Measurements from ENCODE around the gene PLXNA4. TPM values are rescaled to one million over a fixed set of nuclear protein-coding genes. Genes with fewer than 3 reads are reported as not detected.

The PLXNA4 gene
- total and polyA plus RNA-seq, 2 donors (not counting 1 experiment from before 2014, with no cell fraction given): not detected

GRCh38 chr7:132148876-132149275, 427.4 kb downstream of the PLXNA4 start:
- peaks cover 0 to 9% (median 0%) of the 10 kb centered on the region in 3 donors for H3K9me3 ChIP-seq (ENCODE audit: control extremely low read depth in 1 of 3, control insufficient read depth in 2 of 3, insufficient read depth in 1 of 3, low read length in 2 of 3)
- no peak for TF ChIP-seq EZH2 (IDR thresholded peaks at IDR 0.05; ENCODE audit: borderline replicate concordance, insufficient read depth, low read depth, low read length, poor library complexity, severe bottlenecking)
- TF ChIP-seq, protein P1, sequence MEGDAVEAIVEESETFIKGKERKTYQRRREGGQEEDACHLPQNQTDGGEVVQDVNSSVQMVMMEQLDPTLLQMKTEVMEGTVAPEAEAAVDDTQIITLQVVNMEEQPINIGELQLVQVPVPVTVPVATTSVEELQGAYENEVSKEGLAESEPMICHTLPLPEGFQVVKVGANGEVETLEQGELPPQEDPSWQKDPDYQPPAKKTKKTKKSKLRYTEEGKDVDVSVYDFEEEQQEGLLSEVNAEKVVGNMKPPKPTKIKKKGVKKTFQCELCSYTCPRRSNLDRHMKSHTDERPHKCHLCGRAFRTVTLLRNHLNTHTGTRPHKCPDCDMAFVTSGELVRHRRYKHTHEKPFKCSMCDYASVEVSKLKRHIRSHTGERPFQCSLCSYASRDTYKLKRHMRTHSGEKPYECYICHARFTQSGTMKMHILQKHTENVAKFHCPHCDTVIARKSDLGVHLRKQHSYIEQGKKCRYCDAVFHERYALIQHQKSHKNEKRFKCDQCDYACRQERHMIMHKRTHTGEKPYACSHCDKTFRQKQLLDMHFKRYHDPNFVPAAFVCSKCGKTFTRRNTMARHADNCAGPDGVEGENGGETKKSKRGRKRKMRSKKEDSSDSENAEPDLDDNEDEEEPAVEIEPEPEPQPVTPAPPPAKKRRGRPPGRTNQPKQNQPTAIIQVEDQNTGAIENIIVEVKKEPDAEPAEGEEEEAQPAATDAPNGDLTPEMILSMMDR (IDR thresholded peaks at IDR 0.05): no peak
- H2AFZ ChIP-seq (ENCODE audit: insufficient read depth, low read depth, low read length, poor library complexity, severe bottlenecking): no peak overlapping the region
- no peaks in the 10 kb centered on the region for H3K36me3 ChIP-seq (replicated peaks in 1 of 2; ENCODE audit: control extremely low read depth in 1 of 2, control insufficient read depth in 1 of 2, extremely low read depth in 1 of 2, insufficient read depth in 2 of 2, low read length in 1 of 2)
- H3K27me3 ChIP-seq (replicated peaks in 1 of 4; ENCODE audit: control extremely low read depth in 1 of 4, control insufficient read depth in 3 of 4, insufficient read depth in 4 of 4, low read length in 3 of 4): no peaks in the 10 kb centered on the region
- ATAC-seq (ENCODE audit: low read depth) (no peak), DNase-seq (no peak)
- no peaks in the 10 kb centered on the region for H3K9me3 Mint-ChIP-seq (ENCODE audit: insufficient read depth)
- H3K9ac ChIP-seq (ENCODE audit: low read length): no peak overlapping the region
- ChIA-PET POLR2A (no interaction called here), CTCF (no interaction called here)
- H3K27ac Mint-ChIP-seq: no peak overlapping the region
- no peaks in the 10 kb centered on the region for H3K79me2 ChIP-seq (ENCODE audit: control insufficient read depth, insufficient read depth, low read length)
- intact Hi-C loops (cut with micrococcal nuclease): no loop called here
- H3K4me3 ChIP-seq (ENCODE audit: control extremely low read depth in 1 of 5, extremely low read depth in 1 of 5, insufficient read depth in 1 of 5, low read depth in 2 of 5, low read length in 4 of 5): no peak overlapping the region
- no peak overlapping the region for H3K4me3 Mint-ChIP-seq
- H3K4me1 Mint-ChIP-seq: no peaks in the 10 kb centered on the region
- H3K27ac ChIP-seq (ENCODE audit: low read length in 2 of 2): no peak overlapping the region
- H4K20me1 ChIP-seq (ENCODE audit: control insufficient read depth, insufficient read depth, low read length, poor library complexity, severe bottlenecking): no peaks in the 10 kb centered on the region
- no peaks in the 10 kb centered on the region for H3K4me1 ChIP-seq (ENCODE audit: control insufficient read depth in 2 of 2, insufficient read depth in 2 of 2, low read length in 2 of 2)
- WGBS (ENCODE audit: insufficient coverage): 100% methylated on average over 1 of the region's 3 CpGs
- H3K4me2 ChIP-seq (replicated peaks; ENCODE audit: low read depth, low read length, poor library complexity, severe bottlenecking): no peak overlapping the region
- peaks cover 14% of the 10 kb centered on the region for H3K27me3 Mint-ChIP-seq

DNA sequence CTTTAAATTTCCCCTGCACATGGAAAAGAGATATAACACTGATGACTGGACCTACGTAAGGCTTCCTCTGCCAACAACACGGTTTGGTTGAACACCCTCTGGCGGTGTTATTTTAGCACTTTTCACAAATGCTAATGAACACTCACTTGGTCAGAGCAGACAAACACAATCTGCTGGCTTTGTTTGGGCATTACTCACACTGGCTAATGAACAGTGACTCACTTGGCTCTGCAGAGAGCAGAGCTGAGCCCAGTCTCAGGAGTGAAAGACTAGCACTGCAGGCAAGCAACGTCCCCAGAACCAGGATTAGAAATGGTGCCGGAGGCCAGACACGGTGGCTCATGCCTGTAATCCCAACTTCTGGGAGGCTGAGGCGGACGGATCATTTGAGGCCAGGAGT, 430.8 kb downstream of the PLXNA4 start:
- Histone ChIP-seq H3K27me3 (replicated peaks in 1 of 4; ENCODE audit: control extremely low read depth in 1 of 4, control insufficient read depth in 3 of 4, insufficient read depth in 4 of 4, low read length in 3 of 4) (no peaks in the 10 kb centered on the region), H3K9ac (ENCODE audit: low read length) (no peak overlapping the region), H3K79me2 (ENCODE audit: control insufficient read depth, insufficient read depth, low read length) (no peaks in the 10 kb centered on the region), H3K27ac (ENCODE audit: low read length in 2 of 2) (no peak overlapping the region), H3K4me3 (ENCODE audit: control extremely low read depth in 1 of 5, extremely low read depth in 1 of 5, insufficient read depth in 1 of 5, low read depth in 2 of 5, low read length in 4 of 5) (no peak overlapping the region), H3K36me3 (replicated peaks in 1 of 2; ENCODE audit: control extremely low read depth in 1 of 2, control insufficient read depth in 1 of 2, extremely low read depth in 1 of 2, insufficient read depth in 2 of 2, low read length in 1 of 2) (no peaks in the 10 kb centered on the region), H4K20me1 (ENCODE audit: control insufficient read depth, insufficient read depth, low read length, poor library complexity, severe bottlenecking) (no peaks in the 10 kb centered on the region), H3K9me3 (ENCODE audit: control extremely low read depth in 1 of 3, control insufficient read depth in 2 of 3, insufficient read depth in 1 of 3, low read length in 2 of 3) (peaks cover 0 to 6% (median 0%) of the 10 kb centered on the region in 3 donors), H2AFZ (ENCODE audit: insufficient read depth, low read depth, low read length, poor library complexity, severe bottlenecking) (no peak overlapping the region), H3K4me2 (replicated peaks; ENCODE audit: low read depth, low read length, poor library complexity, severe bottlenecking) (no peak overlapping the region), H3K4me1 (ENCODE audit: control insufficient read depth in 2 of 2, insufficient read depth in 2 of 2, low read length in 2 of 2) (no peaks in the 10 kb centered on the region)
- intact Hi-C loops (cut with micrococcal nuclease): no loop called here
- 87% methylated on average over 6 of the region's 8 CpGs for WGBS (ENCODE audit: insufficient coverage)
- Mint-ChIP-seq H3K9me3 (ENCODE audit: insufficient read depth) (no peaks in the 10 kb centered on the region), H3K27ac (no peak overlapping the region), H3K4me1 (no peaks in the 10 kb centered on the region), H3K4me3 (no peak overlapping the region), H3K27me3 (peaks cover 7% of the 10 kb centered on the region)
- no peak for TF ChIP-seq EZH2 (IDR thresholded peaks at IDR 0.05; ENCODE audit: borderline replicate concordance, insufficient read depth, low read depth, low read length, poor library complexity, severe bottlenecking)
- TF ChIP-seq, protein P1 (IDR thresholded peaks at IDR 0.05): no peak
- ChIA-PET POLR2A (no interaction called here), CTCF (no interaction called here)
- ATAC-seq (ENCODE audit: low read depth) (no peak), DNase-seq (no peak)

All from B cell (primary cell).